HepG2 (cell line): ENCODE measurements around the gene ENTREP3. TPM values are rescaled to one million over a fixed set of nuclear protein-coding genes. Genes with fewer than 3 reads are reported as not detected.
A peak's percentile ranks its signal among the peaks of the same experiment; 100 is the strongest.

Source experiments
- CEBPG ChIP-seq: IDR thresholded peaks from 2 replicates; pipeline ENCODE4 v1.6.1; 2016
- EEA1 ChIP-seq: sonication (generic); formaldehyde crosslinking; IDR thresholded peaks from 2 replicates; pipeline ENCODE4 v1.5.1; 2020; ENCODE audit warnings: mild to moderate bottlenecking, missing genetic modification reagents, borderline replicate concordance
- ELF3 ChIP-seq: IDR thresholded peaks from 2 replicates; pipeline ENCODE4 v1.6.1; 2016; ENCODE audit warnings: missing genetic modification reagents, missing compliant biosample characterization
- HNF1B ChIP-seq: sonication (generic); formaldehyde crosslinking; IDR thresholded peaks from 2 replicates; pipeline ENCODE4 v1.5.1; 2020; ENCODE audit warnings: mild to moderate bottlenecking, moderate library complexity, missing genetic modification reagents
- MIXL1 ChIP-seq: IDR thresholded peaks from 2 replicates; pipeline ENCODE4 v1.6.1; 2016
- PHF21A ChIP-seq: sonication (generic); formaldehyde crosslinking; IDR thresholded peaks from 2 replicates; pipeline ENCODE4 v1.5.0; 2020; ENCODE audit warnings: mild to moderate bottlenecking, missing genetic modification reagents
- SMAD1 ChIP-seq: sonication (generic); formaldehyde crosslinking; IDR thresholded peaks from 2 replicates; pipeline ENCODE4 v1.4.0; 2020; ENCODE audit warnings: missing genetic modification reagents, low read depth, mild to moderate bottlenecking, borderline replicate concordance
- SOX6 ChIP-seq, 2 experiments: fragments of 450-650 bp in 1 of 2; sonication (generic) in 1 of 2; formaldehyde crosslinking in 1 of 2; IDR thresholded peaks; 2 replicates each; pipeline versions ENCODE4 v1.4.0 to v1.6.1; 2017 to 2020; ENCODE audit warnings: antibody characterized with exemption in 1 of 2, mild to moderate bottlenecking in 1 of 2, missing genetic modification reagents in 1 of 2
- ZFP37 ChIP-seq: sonication (generic); formaldehyde crosslinking; IDR thresholded peaks from 2 replicates; pipeline ENCODE4 v1.4.0; 2020; ENCODE audit warnings: missing genetic modification reagents, borderline replicate concordance
- ZFP62 ChIP-seq: sonication (generic); formaldehyde crosslinking; IDR thresholded peaks from 2 replicates; pipeline ENCODE4 v1.4.0; 2020; ENCODE audit warnings: missing genetic modification reagents
- ZIK1 ChIP-seq: sonication (generic); formaldehyde crosslinking; IDR thresholded peaks from 2 replicates; pipeline ENCODE4 v1.5.0; 2020; ENCODE audit warnings: mild to moderate bottlenecking, low read depth, missing genetic modification reagents, borderline replicate concordance
- ZNF292 ChIP-seq: sonication (generic); formaldehyde crosslinking; IDR thresholded peaks from 2 replicates; pipeline ENCODE4 v1.8.1; 2022; ENCODE audit warnings: mild to moderate bottlenecking, low read depth, missing genetic modification reagents, borderline replicate concordance
- ZNF503 ChIP-seq: sonication (generic); formaldehyde crosslinking; IDR thresholded peaks from 2 replicates; pipeline ENCODE4 v1.4.0; 2020; ENCODE audit warnings: missing genetic modification reagents
- ZNF556 ChIP-seq: sonication (generic); formaldehyde crosslinking; IDR thresholded peaks from 2 replicates; pipeline ENCODE4 v1.4.0; 2020; ENCODE audit warnings: mild to moderate bottlenecking, missing genetic modification reagents, borderline replicate concordance
- ZNF567 ChIP-seq: sonication (generic); formaldehyde crosslinking; IDR thresholded peaks from 2 replicates; pipeline ENCODE4 v1.8.1; 2023; ENCODE audit warnings: mild to moderate bottlenecking, missing genetic modification reagents, borderline replicate concordance
- polyA plus RNA-seq, 8 experiments: library from polyadenylated mRNA; depleted of rRNA in 3 of 8; stranded (reverse) in 7 of 8; unstranded in 1 of 8; fragments of >200 nt; fragmentation: Illumina TruSeq in 4 of 8; extraction: Trizol in 4 of 8; gene quantifications; 2 replicates each; pipeline versions ENCODE4 v1.2.1 to v1.2.3, GENCODE V29; 2011 to 2016; ENCODE audit warnings: low read depth in 4 of 8, missing spikeins in 1 of 8, mixed read lengths in 1 of 8; ENCODE audit not compliant: insufficient read depth in 1 of 8
- total RNA-seq, 5 experiments: library from RNA; depleted of rRNA; stranded (reverse); fragments of >200 nt; fragmentation: Illumina TruSeq; extraction: Trizol; gene quantifications; 2 replicates each; pipeline ENCODE4 v1.2.3, GENCODE V29; 2016; ENCODE audit warnings: low read depth in 1 of 5
- TF ChIP-seq, protein P1 (sequence below): sonication (generic); formaldehyde crosslinking; IDR thresholded peaks from 2 replicates; pipeline ENCODE4 v1.4.0; 2020; ENCODE audit warnings: missing genetic modification reagents, borderline replicate concordance
- TF ChIP-seq, protein P2 (sequence below), 2 experiments: sonication (generic) in 1 of 2; formaldehyde crosslinking in 1 of 2; IDR thresholded peaks; 2 replicates each; pipeline versions ENCODE4 v1.5.1 to v1.6.1; 2011 to 2020; ENCODE audit warnings: borderline replicate concordance in 1 of 2, low read depth in 1 of 2, low read length in 1 of 2, mild to moderate bottlenecking in 1 of 2, missing genetic modification reagents in 1 of 2, moderate library complexity in 1 of 2

The ENTREP3 gene
- total and polyA plus RNA-seq, 2 of the 13 experiments (the other 11 are each of a cell fraction or from before 2014, with no cell fraction given) = 4.1 to 9.9 TPM

GRCh38 chr1:155273343-155274245, 18.3 kb upstream of the ENTREP3 start, which contains the start of gene CLK2 (continued):
- TF ChIP-seq, protein P1, sequence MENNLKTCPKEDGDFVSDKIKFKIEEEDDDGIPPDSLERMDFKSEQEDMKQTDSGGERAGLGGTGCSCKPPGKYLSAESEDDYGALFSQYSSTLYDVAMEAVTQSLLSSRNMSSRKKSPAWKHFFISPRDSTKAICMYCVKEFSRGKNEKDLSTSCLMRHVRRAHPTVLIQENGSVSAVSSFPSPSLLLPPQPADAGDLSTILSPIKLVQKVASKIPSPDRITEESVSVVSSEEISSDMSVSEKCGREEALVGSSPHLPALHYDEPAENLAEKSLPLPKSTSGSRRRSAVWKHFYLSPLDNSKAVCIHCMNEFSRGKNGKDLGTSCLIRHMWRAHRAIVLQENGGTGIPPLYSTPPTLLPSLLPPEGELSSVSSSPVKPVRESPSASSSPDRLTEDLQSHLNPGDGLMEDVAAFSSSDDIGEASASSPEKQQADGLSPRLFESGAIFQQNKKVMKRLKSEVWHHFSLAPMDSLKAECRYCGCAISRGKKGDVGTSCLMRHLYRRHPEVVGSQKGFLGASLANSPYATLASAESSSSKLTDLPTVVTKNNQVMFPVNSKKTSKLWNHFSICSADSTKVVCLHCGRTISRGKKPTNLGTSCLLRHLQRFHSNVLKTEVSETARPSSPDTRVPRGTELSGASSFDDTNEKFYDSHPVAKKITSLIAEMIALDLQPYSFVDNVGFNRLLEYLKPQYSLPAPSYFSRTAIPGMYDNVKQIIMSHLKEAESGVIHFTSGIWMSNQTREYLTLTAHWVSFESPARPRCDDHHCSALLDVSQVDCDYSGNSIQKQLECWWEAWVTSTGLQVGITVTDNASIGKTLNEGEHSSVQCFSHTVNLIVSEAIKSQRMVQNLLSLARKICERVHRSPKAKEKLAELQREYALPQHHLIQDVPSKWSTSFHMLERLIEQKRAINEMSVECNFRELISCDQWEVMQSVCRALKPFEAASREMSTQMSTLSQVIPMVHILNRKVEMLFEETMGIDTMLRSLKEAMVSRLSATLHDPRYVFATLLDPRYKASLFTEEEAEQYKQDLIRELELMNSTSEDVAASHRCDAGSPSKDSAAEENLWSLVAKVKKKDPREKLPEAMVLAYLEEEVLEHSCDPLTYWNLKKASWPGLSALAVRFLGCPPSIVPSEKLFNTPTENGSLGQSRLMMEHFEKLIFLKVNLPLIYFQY (CRISPR knock-in tag) = 0 out of 2 replicates have a peak, but pooled peaks have one; percentile 40
- TF ChIP-seq ZNF503 (CRISPR knock-in tag) = 0 out of 2 replicates have a peak, but pooled peaks have one; percentile 12
- peak; percentile 78 for TF ChIP-seq ELF3 (CRISPR knock-in tag)
- TF ChIP-seq, protein P2, sequence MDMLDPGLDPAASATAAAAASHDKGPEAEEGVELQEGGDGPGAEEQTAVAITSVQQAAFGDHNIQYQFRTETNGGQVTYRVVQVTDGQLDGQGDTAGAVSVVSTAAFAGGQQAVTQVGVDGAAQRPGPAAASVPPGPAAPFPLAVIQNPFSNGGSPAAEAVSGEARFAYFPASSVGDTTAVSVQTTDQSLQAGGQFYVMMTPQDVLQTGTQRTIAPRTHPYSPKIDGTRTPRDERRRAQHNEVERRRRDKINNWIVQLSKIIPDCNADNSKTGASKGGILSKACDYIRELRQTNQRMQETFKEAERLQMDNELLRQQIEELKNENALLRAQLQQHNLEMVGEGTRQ (IDR thresholded peaks at IDR 0.05; ENCODE audit: low read depth, low read length) = peak; percentile 75
- TF ChIP-seq, protein P2 (CRISPR knock-in tag; IDR thresholded peaks at IDR 0.05; ENCODE audit: borderline replicate concordance) = peak; percentile 89; the same call in 1 of the 2 replicates
- TF ChIP-seq PHF21A (CRISPR knock-in tag) = peak; percentile 57; the same call in 1 of the 2 replicates
- TF ChIP-seq ZNF556 (CRISPR knock-in tag) = no peak
- no peak for TF ChIP-seq ZNF292 (CRISPR knock-in tag)
- TF ChIP-seq ZNF567 = 0 out of 2 replicates have a peak, but pooled peaks have one; percentile 92
- TF ChIP-seq ZFP62 (CRISPR knock-in tag) = no peak
- TF ChIP-seq ZFP37 (CRISPR knock-in tag) = peak; percentile 52; the same call in 1 of the 2 replicates
- TF ChIP-seq CEBPG (CRISPR knock-in tag) = peak; percentile 25; the same call in 1 of the 2 replicates
- peak; percentile 96 for TF ChIP-seq HNF1B (CRISPR knock-in tag)
- TF ChIP-seq EEA1 (CRISPR knock-in tag) = no peak
- TF ChIP-seq MIXL1 (CRISPR knock-in tag) = 0 out of 2 replicates have a peak, but pooled peaks have one; percentile 43
- TF ChIP-seq ZIK1 = peak; percentile 29; the same call in 1 of the 2 replicates
- TF ChIP-seq SOX6 (IDR thresholded peaks at IDR 0.05) = no peak
- peak; percentile 54 for TF ChIP-seq SOX6 (CRISPR knock-in tag; IDR thresholded peaks at IDR 0.05)
- TF ChIP-seq SMAD1 (CRISPR knock-in tag) = peak; percentile 69; the same call in 1 of the 2 replicates
